ENCODE results near the gene PRKG1. TPM values are rescaled to one million over a fixed set of nuclear protein-coding genes. Genes with fewer than 3 reads are reported as not detected.

The PRKG1 gene
- total RNA-seq, 4 donors from 2014 or later, result 1.2 to 6.5 (median 2.7) TPM

DNA sequence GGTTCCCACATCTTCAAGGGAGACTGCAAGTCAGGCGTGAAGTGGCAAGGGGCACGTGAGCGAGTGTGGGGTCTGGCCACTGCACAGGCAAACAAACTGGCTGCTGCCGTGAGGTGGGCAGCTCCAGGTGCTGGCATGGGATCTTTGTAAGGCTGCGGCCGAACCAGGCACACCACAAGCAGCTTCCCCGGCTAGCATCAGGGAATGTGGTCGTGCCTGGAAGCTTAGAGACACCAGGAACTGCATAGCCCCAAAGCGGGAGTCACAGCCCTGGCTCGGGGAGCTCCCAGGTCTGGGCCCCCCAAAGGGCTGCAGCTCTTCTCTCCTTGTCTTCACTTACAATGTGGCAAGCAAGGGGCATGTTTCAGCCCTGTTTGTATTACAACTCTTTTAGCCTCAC lies 988.9 kb downstream of the PRKG1 start:
- 100% methylated on average over 1 of the region's 10 CpGs for WGBS
- DNase-seq (ENCODE audit: low spot score in 2 of 2), result no peak
- no peak for TF ChIP-seq POLR2A (IDR thresholded peaks at IDR 0.05)

DNA sequence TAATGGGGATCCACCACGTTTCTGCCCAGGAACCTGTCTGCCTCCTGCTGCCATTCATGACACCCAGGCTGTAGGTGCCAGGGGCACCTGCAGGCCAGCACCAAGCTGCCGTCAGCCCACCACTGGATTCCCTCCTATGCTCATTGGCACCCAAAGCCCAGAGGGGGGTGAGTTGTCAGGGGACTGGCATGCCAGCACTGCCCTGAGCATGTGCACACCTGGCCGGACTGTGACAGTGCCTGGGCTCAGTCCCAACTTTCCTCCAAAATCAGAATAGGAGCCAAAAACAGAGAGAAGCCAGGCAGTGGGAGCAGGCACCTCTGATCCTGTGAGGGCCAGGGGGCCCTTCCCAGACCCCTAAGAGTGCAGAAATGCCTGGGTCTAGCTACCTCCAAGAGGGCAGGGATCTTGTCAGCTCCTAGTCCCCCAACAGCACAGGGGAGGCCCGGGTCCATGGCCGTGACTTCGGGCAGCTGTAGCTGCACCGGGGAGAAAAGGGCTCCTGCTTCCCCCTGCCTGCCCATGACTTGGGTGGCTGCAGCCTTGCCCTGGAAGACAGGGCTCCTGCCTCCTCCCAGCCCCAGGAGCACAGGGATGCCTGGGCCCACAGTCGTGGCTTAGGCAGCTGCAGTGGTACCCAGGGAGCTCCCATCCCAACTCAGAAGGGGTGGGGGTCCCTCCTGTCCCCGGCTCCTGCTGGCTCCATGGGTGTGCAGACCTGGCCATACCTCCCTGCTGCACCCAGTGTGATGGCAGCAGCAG lies 990.0 kb downstream of the PRKG1 start:
- TF ChIP-seq POLR2A (IDR thresholded peaks at IDR 0.05) (no peak), EP300 (IDR thresholded peaks at IDR 0.05) (no peak), POLR2AphosphoS5 (IDR thresholded peaks at IDR 0.05) (no peak)
- TF ChIP-seq, protein P1, sequence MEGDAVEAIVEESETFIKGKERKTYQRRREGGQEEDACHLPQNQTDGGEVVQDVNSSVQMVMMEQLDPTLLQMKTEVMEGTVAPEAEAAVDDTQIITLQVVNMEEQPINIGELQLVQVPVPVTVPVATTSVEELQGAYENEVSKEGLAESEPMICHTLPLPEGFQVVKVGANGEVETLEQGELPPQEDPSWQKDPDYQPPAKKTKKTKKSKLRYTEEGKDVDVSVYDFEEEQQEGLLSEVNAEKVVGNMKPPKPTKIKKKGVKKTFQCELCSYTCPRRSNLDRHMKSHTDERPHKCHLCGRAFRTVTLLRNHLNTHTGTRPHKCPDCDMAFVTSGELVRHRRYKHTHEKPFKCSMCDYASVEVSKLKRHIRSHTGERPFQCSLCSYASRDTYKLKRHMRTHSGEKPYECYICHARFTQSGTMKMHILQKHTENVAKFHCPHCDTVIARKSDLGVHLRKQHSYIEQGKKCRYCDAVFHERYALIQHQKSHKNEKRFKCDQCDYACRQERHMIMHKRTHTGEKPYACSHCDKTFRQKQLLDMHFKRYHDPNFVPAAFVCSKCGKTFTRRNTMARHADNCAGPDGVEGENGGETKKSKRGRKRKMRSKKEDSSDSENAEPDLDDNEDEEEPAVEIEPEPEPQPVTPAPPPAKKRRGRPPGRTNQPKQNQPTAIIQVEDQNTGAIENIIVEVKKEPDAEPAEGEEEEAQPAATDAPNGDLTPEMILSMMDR (IDR thresholded peaks at IDR 0.05), result no peak
- 86% methylated on average over 3 of the region's 9 CpGs for WGBS
- no peak for DNase-seq (ENCODE audit: low spot score in 2 of 2)
- Histone ChIP-seq H3K4me3 (no peak overlapping the region), H3K27ac (no peak overlapping the region), H3K9me3 (no peaks in the 10 kb centered on the region), H3K4me1 (no peaks in the 10 kb centered on the region), H3K36me3 (no peaks in the 10 kb centered on the region), H3K27me3 (no peaks in the 10 kb centered on the region)

More for the DNA sequence above, 988.9 kb downstream of the PRKG1 start:
- H3K9me3 ChIP-seq, result no peaks in the 10 kb centered on the region
- no peaks in the 10 kb centered on the region for H3K36me3 ChIP-seq
- H3K4me1 ChIP-seq, result no peaks in the 10 kb centered on the region
- H3K27me3 ChIP-seq, result no peaks in the 10 kb centered on the region
- H3K4me3 ChIP-seq, result no peak overlapping the region
- H3K27ac ChIP-seq, result no peak overlapping the region

DNA sequence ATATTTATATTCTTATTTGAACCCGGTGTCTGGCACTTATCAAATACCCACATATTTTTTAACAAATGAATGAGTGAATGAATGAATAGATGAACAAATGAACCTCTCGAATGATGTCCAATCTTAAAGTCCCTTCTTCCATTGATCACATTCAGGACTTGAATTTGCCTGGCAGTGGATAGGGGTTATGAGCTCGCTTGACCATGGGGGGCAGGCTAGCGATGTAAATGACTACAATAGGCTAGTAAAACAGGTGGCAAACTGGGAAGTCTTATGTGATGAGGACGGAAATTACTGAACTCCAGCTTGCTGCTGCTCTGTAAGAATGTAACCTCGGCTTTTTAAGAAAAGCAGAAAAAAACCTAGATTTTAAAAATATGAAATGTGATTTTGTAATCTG lies 992.1 kb downstream of the PRKG1 start:
- Histone ChIP-seq H3K27ac (no peak overlapping the region), H3K27me3 (no peaks in the 10 kb centered on the region), H3K4me1 (no peaks in the 10 kb centered on the region), H3K36me3 (no peaks in the 10 kb centered on the region), H3K4me3 (no peak overlapping the region), H3K9me3 (no peaks in the 10 kb centered on the region)
- TF ChIP-seq, protein P1 (IDR thresholded peaks at IDR 0.05), result no peak
- TF ChIP-seq POLR2AphosphoS5 (IDR thresholded peaks at IDR 0.05), result no peak
- no peak for TF ChIP-seq EP300 (IDR thresholded peaks at IDR 0.05)
- no peak for TF ChIP-seq POLR2A (IDR thresholded peaks at IDR 0.05)
- no peak for DNase-seq (ENCODE audit: low spot score in 2 of 2)
- 86% methylated on average over 6 of the region's 6 CpGs for WGBS

DNA sequence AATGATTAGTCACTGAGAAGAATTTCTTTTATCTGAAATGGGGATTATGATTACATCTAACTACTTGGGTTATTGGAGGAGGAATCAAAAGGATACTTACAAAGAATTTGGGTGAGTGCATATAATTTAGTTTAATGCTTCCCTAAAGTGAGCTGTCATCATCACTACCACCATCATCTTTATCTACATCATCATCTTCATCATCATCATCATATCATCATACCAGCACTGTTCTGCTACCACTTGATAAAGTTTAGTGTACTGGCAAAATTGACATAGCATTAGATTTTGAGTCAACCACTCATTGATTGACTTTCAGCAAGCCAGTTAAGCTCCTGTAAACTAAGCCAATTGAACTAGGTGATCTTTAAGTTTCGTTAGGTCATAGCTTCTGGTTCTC lies 994.2 kb downstream of the PRKG1 start:
- no peaks in the 10 kb centered on the region for H3K27me3 ChIP-seq
- WGBS, result 85% methylated on average over 1 of the region's 1 CpG
- H3K4me1 ChIP-seq, result no peaks in the 10 kb centered on the region
- TF ChIP-seq POLR2A (IDR thresholded peaks at IDR 0.05) (no peak), EP300 (IDR thresholded peaks at IDR 0.05) (no peak), POLR2AphosphoS5 (IDR thresholded peaks at IDR 0.05) (no peak)
- TF ChIP-seq, protein P1 (IDR thresholded peaks at IDR 0.05), result no peak
- no peak overlapping the region for H3K27ac ChIP-seq
- no peak overlapping the region for H3K4me3 ChIP-seq
- H3K36me3 ChIP-seq, result no peaks in the 10 kb centered on the region
- no peak for DNase-seq (ENCODE audit: low spot score in 2 of 2)
- no peaks in the 10 kb centered on the region for H3K9me3 ChIP-seq

DNA sequence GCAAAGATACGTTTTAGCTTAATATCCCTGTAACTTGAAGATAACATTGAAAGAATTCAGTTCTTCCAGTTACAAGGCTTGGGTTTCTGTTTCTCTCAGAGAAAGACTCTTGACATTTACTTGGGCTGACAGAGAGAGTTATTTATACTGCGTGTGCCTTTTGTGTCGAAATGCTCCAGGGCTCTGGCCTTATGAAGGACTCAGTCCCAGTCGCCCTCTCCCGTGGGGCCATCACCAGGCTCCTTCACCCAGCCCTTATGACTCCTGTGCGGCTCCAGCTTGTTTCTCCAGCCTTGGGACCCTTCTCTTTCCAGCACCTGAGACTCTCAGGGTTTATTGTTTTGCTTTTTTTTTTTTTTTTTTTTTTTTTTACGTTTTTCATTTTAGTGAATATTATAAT lies 997.5 kb downstream of the PRKG1 start:
- no peak overlapping the region for H3K4me3 ChIP-seq
- TF ChIP-seq, protein P1 (IDR thresholded peaks at IDR 0.05), result no peak
- no peak for TF ChIP-seq EP300 (IDR thresholded peaks at IDR 0.05)
- TF ChIP-seq POLR2A (IDR thresholded peaks at IDR 0.05), result no peak
- no peak for TF ChIP-seq POLR2AphosphoS5 (IDR thresholded peaks at IDR 0.05)
- H3K27me3 ChIP-seq, result no peaks in the 10 kb centered on the region
- H3K4me1 ChIP-seq, result no peaks in the 10 kb centered on the region
- H3K36me3 ChIP-seq, result no peaks in the 10 kb centered on the region
- WGBS, result 78% methylated on average over 7 of the region's 7 CpGs
- no peak overlapping the region for H3K27ac ChIP-seq
- DNase-seq (ENCODE audit: low spot score in 2 of 2), result no peak
- no peaks in the 10 kb centered on the region for H3K9me3 ChIP-seq
